A172 (cell line): ENCODE results near the gene DIS3L2. TPM values are rescaled to one million over a fixed set of nuclear protein-coding genes. Genes with fewer than 3 reads are reported as not detected.
"Not testable (repeated sequence)": the region's sequence is repeated elsewhere in the genome, so short reads cannot be mapped to it uniquely, and the experiment has no call there.

ENCODE experiments used
- DNase-seq: peaks from one replicate; pipeline ENCODE4 v3.0.0-alpha.2; 2015; ENCODE audit warnings: low spot score
- total RNA-seq: library from RNA; depleted of rRNA; stranded (reverse); fragments of >200 nt; shearing (Covaris generic); gene quantifications from 2 replicates; pipeline ENCODE4 v1.2.3, GENCODE V29; 2014

DIS3L2 gene
- total RNA-seq, 1 experiment from 2014 or later, result 19.2 TPM

DNA sequence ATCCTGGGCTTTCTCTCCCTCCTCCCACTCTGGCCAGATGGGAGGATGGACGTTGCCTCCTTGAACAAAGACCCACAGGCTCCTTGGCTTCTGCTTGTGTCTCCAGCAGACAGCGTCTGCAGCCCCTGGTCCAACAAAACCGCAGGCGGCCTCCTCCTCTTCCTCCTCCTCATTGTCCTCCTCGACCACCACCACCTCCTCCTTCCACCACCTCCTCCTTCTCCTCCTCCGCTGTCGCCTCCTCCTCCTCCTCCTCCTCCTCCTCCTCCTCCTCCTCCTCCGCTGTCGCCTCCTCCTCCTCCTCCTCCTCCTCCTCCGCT lies 371.4 kb downstream of the DIS3L2 start:
- no peak for DNase-seq

DNA sequence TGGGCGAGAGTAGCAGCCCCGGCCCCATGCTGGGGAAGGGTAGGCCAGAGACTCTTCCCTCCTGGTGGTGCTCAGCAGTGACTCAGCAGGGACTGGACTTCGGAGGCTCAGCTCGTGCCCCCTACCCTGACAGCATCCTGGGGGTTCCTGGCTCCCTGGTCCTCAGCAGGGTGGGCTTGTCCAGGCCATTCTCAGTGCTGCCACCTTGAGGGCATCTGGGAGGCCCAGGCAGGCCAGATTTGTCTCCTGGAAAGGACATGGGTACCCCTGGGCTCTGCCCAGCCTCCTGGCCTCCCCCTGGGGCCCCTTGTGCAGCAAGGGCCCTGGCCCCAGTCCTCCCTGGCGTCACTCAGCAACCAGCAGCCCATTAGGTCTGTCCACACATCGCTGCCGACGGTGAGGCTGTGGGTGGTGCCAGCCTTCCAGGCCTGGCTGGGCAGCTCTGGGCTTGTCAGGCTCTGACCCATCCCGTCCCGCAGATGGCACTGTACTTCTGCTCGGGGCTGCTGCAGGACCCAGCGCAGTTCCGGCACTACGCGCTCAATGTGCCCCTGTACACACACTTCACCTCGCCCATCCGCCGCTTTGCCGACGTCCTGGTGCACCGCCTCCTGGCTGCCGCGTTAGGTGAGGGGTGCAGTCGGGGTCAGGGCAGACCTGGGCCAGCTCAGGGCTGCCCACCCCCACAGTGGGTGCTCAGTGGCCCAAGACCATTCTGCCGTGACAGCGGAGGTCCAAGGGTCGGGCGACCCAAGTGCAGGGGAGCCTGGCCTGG lies 372.0 kb downstream of the DIS3L2 start:
- DNase-seq, result no peak

DNA sequence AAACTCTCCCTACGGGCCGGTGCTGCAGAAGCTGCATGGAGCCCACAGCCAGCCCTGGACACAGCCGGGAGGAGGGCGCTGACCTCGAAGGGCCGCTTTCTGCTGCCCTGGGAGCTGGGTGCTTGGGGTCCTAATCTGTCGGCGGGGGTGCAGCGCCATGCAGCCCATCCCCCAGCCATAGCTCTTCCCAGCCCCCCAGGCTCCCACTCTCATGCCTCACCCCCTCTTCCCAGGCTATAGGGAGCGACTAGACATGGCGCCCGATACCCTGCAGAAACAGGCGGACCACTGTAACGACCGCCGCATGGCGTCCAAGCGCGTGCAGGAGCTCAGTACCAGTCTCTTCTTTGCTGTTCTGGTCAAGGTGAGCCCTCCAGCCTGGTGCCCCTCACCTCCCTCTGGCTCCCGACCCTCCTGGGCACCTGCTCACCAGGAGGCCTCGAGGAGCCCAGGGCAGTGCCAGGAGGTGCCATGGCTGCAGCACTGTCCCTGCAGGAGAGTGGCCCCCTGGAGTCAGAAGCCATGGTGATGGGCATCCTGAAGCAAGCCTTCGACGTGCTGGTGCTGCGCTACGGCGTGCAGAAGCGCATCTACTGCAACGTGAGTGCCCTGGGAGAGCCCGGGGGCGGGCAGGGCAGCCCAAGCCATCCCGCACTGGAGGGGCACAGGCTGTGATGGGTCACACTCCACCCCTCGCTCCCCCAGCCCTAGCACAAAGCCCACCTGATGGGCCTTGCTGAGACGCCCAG lies 372.8 kb downstream of the DIS3L2 start:
- not testable (repeated sequence) for DNase-seq

DNA sequence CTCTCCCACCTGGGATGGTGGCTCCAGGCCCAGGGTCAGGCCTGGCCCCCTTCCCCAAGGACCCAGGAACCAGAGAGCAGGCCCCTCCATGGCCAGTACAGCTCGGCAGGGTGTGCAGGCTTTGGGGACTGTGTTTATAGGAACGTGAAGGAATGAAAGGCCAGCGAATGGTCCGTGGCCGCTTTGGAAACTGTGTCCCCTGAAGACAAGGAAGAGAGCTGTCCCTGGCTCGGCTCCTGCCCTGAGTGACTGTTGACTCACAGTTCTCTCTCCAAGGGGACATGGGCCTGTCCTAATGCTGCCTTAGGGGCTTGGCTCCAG lies 373.3 kb downstream of the DIS3L2 start:
- DNase-seq, result not testable (repeated sequence)

DNA sequence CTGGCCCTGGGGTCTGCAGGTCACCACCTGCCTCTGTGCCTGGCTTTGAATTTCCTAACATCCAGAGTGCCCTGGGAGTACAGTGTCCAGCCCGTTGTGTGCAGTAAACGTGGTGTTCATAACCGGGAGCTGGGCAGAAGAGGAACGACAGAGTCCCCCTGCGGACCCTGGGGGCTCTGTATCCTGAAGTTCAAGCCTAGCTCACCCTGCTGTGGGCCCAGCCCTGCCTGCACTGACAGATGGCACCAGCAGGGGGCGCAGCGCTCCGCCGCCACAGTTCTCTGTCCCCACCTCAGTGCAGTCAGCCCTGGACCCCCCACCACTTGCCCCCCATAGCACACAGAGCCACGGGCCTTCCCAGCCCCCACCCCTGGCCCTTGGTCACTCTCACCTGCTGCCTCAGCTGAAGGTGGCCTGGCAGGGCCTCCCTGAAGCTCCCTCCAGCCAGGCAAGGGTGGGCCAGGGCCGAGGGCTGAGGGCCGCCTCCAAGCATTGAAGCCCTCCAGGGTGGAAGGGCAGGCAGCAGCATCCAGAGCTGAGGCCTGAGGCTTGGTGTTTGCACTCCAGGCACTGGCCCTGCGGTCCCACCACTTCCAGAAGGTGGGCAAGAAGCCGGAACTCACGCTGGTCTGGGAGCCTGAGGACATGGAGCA lies 373.8 kb downstream of the DIS3L2 start:
- DNase-seq, result not testable (repeated sequence)

DNA sequence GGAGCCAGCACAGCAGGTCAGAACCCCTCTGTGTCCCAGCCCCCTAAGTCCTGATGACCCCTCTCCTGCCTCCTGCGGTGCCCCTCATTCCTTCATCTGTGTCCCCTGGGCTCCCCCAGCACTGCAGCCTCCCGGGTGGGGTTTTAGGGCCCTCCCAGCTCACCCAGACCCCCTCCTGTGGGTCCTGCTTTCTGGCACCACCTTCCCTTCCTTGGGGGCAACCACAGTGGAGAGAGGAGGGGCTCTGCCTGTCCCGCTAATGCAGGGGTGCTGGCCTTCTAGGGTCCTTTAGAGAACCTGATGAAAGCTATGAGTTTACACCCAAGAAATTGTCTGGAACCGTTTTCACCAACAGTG lies 374.3 kb downstream of the DIS3L2 start:
- no peak for DNase-seq

DNA sequence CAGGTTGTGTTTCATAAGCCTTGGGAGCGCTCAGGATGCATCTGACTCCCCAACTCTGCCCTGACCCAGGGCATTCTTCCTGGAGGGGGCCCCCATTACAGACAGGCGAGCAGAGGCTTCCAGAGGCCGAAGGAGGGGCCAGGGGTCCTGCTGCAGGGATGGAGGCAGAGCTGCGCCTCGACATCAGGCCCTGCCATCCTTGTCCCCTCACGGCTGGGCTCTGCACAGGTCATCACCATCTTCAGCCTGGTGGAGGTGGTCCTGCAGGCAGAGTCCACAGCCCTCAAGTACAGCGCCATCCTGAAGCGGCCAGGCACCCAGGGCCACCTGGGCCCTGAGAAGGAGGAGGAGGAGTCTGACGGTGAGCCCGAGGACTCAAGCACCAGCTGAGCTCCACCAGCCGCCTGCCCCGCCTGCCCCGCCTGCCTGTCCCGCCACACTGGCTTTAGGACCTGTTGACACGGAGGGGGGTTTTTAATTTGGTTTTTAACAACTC lies 374.8 kb downstream of the DIS3L2 start:
- DNase-seq, result no peak

DNA sequence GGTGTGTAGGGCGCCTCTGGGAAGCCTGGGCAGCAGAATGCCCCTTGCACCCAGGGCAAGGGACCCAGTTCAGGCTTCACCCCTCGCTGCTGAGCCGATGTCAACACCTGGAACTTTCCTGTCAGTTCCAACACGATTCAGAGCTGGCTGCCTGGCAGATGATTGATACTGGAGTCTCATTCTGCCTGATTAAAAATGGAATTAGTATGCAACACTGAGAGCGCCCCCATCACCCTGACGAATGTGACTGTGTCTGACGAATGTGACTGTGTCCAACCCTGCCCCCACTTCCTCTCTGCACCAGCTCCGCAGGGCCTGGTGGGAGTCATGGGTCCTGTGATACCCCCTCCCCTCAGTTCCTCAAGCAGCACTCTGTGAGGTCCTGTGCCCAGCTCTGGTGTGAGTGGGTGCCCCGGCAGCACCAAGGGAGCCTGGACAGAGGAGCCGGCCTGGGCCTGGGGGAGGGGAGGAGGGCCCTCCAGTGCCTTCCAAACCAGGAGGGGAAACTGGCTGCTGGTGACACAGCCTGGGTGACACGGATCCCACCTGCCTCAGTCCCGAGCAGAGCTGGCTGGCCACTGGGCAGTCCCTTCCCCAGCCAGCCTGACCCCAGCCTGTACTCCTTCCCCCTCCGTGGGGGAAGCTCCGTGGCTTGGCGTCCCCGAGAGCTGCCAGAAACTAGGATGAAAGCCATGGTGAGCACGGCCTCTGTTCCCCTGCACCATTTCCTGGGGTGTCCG lies 375.6 kb downstream of the DIS3L2 start:
- DNase-seq, result no peak

DNA sequence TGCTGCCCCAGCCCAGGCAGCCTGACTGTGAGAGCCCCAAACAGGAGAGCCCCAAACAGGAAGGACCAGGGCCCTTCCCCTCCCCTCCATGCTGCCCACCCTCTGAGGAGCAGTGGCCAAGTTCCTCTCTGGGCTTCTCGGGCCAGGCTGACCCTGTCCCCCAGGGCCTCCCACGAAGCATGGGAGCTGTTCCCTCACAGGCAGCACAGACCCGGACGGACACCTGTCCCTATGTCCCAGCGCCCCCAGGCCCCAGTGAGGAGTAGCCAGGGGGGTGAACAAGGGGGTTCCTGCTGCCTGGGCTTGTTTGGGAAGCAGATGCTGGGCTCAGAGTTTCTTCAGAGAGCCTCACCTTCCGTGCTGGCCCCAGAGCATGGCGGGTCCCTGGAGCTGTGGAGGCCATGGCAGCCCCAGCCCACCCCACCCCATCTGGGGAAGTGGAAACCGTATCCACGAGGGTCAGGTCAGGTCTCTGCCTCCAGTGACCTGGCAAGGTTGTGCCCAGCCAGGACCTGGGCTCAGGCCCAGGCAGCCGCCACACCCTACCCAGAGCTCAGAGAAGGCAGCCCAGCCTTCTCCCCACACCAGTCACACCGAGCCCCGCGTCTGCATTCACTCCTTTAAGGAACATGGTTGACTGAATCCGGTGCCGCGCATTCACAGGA lies 376.7 kb downstream of the DIS3L2 start:
- DNase-seq, result not testable (repeated sequence)

DNA sequence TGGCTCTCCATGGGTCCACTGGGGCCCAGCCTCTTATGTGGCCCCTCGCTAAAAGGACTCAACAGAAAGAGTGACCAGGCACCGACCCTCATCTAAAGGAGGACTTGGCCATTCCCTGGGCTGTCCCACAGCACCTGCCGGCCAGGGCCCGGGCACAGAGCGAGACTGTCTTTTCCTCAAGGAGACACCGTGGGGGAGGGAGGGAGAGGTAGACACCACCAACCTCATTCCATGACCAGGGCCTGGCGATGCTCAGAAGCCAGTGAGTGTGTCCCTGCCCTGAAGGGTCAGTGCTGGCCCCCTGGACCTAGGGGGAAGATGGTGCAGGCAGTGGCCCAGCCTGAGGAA lies 377.2 kb downstream of the DIS3L2 start:
- DNase-seq, result no peak

DNA sequence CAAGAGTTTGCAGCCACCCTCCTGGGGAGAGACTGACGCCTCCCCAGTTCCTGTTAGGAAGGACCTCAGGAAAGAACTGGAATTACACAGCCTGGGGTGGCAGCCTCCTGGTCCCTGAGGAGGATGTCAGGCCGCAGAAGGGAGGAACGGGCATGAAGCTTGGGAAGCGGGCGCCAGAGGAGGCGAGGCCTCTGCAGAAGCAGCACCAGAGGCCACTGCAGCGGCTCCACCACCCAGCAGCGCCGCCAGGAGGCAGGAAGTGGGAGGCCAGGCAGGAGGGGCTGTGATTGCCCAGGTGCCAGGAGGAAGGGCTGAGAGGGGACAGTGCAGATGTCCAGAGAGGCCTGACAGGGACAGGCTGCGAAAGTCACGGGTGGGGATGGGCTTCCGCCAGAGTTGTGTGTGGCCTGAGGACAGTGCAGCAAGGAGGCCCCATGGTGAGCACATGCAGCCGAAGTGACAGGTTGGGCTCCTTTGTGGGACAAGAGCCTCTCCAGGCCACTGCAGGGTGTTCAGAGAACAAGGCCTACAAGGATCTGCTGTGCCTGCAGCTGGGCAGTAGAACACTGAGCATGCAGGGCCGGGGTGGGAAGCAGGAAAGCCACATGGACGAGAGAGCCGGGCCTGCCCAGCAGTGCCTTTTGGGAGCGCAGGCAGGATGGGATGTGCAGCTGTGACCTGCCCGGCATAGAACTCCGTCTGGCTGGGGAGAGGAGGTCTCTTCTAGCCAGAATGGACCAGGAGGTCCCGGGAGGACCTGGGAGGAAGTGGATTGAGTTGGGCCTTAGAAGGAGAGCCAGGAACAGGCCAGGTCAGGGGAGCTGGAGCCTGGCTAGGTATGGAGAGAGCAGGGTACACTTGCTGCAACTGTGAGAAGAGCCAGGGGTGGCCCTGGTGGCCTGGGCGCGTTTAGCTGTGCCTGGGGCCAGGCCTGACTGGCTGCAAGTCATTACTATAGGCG lies 377.9 kb downstream of the DIS3L2 start:
- DNase-seq, result no peak

DNA sequence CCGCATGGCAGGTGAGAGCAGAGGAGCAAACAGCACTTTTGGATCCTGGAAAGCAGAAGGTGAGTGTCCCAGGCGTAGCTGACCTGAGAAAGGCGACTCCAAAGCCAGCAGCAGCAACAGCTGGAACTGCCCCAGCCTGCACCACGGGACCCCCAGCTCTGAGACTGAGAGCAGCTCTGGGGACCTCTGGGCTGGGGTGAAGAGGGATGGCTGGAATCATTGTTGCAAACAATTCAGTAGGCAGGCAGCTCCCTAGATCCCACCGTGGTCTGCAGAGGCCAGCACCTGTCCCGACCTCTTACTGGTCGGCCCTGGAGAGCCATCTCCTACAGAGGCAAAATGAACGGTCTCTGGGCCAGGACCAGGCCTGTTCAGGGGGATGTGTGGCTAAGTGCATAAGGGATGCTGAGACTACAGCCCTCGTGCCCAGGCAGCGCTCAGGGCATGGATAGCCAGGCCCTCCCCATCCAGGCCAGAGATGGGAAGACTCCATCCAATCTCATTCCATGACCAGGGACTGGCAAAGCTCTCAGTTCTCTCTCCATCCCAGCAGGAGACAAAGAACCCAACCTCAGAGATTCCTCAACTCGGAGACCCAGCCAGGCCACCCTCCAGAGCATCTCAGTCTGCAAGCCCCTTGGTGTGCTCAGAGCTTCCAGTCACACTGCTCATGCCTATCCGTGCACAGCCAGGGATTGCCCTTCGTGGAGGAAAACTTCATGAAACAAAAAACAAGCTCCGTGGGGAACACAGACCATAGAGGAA lies 378.8 kb downstream of the DIS3L2 start:
- DNase-seq, result no peak

DNA sequence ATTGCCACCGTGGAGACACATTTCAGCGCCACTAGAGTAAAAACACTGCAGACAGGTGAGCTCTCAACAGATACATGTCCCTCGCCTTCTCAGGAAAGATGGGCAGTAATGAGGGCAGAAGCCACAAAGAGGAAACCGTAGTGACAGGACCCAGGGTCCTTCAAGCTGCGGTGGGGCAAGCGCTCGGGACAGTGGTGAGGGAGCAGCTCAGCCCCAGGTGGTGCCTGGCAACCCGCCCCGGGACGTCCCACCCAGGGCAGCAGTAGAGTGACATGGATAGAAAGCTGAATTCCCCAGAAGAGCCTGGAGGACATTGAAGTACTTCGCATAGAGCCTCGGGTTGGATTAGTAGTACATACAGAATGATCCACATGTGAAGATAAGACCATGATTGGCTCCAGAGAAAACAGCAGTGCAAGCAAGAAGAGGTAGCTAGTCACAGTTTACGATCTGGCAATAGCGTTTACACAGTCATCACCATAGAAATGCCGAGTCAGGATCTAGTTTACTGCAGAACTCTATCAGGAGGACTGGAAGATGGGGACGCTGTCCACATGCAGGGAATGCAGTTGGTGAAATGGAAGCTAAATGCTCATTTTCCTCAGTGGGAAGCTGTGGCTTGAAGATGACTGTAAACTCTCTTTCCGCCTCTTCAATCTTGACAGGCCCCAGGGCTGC lies 379.7 kb downstream of the DIS3L2 start:
- DNase-seq, result no peak

DNA sequence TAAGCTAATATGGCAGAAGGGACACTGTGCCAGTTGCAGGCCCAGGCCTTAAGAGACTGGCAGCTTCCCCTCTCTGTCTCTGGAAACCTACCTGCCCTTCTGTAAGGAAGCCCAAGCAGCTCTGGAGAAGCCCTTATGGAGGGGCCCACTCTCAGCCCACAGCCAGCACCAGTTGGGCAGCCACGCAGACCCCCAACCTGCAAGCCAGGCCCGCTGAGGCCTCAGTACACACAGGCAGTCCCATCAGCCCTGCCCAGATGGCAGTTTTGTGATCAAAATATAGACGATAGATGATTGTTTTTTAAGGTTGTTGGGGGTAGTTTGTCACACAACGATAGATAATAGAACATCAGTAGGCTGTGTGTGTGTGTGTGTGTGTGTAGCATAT lies 380.2 kb downstream of the DIS3L2 start:
- DNase-seq, result no peak

DNA sequence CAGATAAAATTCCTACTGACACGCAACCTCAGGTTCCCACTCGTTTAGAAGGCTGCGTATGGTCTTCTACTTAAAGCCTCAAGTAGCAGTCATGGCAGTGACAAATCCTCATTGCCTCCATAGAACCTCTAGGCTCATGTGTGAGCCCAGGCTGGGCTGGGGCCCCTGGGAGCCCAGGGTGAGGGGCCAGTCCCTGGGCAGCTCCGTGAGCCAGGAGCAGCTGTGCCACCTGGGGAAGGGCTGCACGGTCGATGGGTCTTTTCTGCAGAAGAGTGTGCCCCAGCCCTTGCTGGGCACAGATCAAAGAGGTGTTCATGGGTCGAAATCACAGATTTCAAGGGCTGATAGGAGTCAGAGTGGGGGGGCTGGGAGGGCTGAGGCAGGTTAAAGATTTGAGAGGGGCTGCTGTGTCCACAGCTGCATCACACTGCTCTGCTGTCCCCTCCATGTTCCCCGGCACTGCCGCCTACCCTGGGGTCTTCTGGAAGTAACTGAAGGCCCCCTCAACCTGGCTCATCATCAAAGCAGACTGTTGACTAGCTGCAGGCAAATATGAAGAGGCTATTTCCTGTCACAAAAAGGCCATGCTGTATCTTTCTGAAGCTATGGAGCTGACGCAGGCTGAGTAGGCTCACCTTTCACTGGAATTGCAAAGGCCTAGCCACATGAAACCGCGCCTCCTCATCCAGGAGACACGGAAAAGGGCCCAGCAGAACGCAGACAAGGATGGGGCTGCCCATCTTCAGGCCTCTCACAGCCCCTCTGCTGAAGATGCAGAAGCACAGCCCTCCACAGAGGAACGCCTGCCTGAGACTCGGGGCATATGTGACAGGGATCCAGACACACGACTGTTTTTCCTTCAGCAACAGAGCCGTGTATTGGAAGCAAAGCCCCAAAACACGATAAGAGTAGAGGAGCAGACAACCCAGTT lies 381.4 kb downstream of the DIS3L2 start:
- DNase-seq, result no peak

DNA sequence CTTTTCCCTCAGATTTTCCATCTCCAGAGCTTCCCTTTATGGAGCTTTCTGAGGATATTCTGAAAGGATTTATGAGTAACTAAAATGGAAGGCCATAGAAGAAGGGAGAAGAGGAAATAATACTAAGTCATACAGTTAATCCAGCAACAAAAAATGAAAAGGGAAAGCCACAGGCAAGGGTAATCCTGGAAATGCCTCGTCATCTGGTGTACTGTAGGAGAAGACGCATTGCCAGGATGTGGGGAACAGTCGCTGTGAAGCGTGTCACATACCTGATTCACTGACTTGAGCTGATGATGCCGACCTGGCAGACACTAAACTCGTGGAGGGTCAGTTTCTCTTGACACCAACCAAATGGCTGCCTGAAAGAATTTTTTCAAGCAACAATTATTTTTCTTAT lies 382.3 kb downstream of the DIS3L2 start:
- peak; percentile 33 for DNase-seq

DNA sequence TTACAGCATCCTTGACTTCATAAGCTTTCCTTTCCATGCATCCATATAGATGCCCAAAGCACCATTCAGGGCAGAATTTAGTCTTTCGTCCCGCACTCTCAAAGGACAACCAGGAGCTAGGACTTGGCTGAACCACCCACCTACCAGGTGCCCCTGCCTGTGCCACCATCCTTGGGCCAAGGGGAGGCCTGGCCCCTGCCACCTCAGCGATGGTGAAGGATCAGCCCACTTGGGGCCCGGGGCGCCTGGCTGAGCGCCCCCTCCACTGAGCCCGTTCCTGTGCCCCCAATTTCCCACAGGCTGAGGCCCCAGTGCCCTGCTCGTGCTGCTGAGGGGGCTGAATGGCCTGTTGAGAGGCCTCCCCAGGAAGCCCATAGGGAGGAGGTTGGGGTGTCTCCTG lies 383.7 kb downstream of the DIS3L2 start:
- no peak for DNase-seq

DNA sequence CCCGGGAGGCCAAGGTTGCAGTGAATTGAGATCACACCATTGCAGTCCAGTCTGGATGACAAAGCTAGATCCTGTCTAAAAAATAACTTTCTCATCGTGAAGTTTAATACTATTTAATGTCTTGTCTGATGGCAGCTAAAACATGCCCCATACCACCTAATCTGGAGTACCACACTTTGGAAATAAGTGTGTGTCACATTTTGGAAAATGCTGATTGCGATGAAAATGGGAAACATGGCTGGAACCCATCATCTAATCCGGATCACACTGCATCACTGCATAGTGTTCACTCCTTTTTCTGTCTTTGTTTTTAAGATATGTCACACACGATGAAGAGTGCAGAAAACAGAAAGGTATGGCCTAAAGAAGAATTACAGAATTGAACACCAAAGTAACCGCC lies 385.9 kb downstream of the DIS3L2 start:
- DNase-seq, result no peak
